CD4-positive, alpha-beta T cell treated with Interleukin-4 for 4 hours (primary cell): ENCODE data around the gene SKA3.
"Not testable (repeated sequence)": the region's sequence is repeated elsewhere in the genome, so short reads cannot be mapped to it uniquely, and the experiment has no call there.

Source experiments
- DNase-seq: peaks from one replicate; pipeline ENCODE4 v3.0.0-alpha.2; 2020

Gene SKA3

DNA sequence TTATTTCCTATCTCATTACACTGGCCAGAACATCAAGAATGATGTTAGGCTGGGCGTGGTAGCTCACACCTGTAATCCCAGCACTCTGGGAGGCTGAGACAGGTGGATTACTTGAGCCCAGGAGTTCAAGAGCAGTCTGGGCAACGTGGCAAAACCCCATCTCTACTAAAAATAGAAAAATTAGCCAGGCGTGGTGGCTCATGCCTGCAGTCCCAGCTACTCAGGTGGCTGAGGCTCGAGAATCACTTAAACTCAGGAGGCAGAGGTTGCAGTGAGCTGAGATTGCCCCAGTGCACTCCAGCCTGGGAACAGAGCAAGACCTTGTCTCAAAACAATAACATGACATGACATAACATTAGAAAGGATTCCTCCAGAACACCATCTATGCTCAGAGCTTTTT lies 10.7 kb downstream of the SKA3 start:
- DNase-seq: not testable (repeated sequence)

DNA sequence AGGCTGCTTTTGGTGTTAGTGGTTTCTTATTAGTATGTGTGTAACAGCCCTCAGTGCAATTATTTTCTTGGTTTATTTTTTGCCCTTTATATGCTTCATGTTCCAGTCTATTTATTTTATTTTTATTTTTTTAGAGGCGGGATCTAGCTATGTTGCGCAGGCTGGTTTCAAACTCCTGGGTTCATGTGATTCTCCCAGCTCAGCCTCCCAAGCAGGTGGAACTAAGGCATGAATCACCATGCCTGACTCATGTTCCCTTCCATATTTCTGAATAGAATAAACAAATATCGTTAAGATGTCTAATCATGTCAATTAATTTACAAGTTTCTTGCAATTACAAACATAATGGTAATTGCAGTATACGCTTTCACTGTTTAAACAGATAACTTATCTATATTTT lies 11.7 kb downstream of the SKA3 start:
- no peak for DNase-seq

DNA sequence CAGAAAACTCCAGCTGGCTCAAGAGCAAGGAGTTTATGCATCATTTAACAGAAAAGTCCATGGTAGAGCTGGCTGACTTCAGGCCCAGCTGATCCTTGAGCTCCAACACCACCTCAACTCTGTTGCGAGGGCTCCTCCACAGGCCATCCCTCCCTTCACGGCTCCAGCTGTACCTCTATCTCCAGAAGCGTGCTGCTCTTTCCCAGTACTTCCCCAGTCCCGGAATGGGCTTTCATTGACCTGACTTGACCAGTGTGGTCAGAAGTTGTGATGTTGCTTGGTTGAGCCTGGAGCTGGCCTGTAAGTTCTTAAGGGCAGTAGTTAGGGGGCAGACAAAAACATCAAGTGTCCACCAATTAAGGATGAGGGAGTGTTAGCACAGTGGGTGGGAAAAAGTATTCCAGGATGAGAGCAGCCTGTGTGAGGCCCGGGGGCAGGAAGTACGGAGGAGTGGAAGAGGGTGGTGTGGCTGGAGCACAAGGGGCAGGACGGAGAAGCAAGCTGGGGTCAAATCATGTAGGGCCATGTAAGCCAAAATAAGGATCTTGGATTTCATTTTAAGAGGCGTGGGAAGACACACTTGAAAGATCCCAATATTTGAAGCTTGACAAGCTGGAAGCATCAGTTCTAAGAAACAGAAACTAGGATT lies 24.0 kb downstream of the SKA3 start:
- no peak for DNase-seq

DNA sequence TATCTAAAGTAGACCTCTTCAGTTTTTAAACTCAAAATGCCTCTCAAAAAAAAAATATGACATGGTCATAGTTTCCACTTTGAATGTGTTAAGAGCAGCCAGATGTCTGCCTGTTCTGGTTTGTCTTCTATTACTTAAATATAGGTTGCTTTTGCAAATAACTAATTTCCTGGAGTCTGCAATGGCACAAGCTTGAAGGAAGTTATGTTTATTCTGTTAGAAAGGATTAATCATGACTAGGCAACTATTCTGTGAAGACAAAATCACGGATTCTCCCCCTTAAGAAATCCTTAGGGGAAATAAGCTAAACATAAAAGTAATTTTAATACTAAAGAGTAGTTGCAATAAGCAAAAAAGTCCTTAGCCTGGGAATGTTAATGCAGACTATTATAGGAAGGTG lies 26.3 kb downstream of the SKA3 start:
- DNase-seq: no peak

DNA sequence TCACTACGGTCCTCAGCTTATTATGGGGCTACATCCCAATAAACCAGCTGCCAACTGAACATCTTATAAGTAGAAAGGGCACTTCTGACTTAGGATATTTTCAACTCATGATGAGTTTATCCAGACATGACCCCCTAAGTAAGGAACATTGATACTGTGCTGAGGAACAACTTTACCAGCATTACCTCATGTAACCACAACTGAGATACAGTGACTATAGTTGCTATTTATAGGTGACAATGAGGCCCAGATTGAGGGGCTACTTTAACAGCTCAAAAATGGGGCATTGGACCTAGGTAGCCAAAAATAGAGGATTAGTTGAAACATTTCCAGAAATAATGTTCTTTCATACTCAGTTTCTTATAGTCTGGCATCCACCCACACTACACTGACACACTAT lies 26.8 kb downstream of the SKA3 start:
- no peak for DNase-seq

DNA sequence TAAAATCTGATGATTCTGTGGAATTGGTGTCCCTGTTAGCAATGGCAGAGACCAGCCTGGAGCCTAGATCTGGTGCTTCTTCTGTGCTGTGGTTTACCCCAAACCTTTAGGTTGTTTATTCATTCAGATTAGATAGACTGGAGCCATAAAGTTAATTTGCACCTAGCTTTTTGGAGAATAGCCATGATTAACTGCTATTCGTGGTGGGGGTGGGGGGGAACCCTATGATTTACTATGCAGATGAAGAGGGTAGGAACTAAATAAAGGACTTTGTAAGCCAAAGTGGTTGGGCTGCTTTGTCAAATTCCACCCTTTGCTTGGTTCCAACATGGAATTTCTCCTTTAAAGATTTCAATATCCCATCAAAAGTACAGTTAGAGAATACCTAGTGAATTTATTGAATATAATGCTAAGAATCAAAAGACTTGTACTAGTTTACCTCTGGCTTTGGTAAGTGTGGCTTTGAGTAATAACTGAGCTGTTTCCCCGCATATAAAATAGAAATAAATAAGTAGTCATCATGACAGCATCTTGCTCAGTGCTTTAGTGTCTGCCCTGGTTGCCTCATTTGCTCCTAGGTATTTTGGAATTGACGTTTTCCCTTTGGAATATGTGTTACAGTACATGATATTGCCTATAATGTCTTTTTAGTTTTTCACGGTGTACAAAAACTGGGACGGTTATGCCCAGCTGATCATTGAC lies 27.6 kb downstream of the SKA3 start:
- no peak for DNase-seq

- DNase-seq: no peak
Measured at GRCh38 chr13:21147827-21148226, 28.5 kb downstream of the SKA3 start.

DNA sequence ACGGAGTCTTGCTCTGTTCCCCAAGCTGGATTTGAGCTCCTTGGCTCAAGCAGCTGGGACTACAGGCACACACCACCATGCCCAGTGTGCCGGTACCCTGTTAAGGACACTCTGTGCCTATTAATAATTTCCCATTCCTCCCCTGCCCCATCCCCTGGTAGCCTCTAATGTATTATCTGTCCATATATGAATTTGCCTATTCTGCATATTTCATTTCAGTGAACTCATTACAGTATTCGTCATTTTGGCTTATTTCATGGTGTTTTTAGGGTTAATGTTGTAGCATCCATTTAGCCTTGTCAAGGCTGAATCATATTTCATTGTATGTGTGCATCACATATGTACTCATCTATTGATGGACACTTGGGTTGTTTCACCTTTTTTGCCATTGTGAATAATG lies 33.6 kb downstream of the SKA3 start:
- no peak for DNase-seq

- DNase-seq: no peak
Measured at GRCh38 chr13:21139374-21139773, 37.0 kb downstream of the SKA3 start.

DNA sequence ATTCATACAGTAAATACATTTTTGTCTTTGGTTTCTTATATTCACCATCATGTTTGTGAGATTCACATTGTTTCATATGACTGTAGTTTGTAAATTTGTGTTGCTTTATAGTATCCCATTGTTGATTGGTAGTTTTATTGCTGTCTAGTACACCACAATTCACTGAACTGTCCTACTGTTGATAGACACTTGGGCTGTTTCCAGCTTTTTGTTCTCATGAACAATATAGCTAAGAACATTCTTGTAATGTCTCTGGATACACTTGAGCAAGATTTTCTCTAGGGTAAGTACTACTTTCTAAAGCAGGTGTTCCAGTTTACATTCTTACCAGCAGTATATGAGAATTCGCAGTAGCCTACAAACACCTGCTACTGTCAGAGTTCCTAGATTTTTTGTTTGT lies 37.8 kb downstream of the SKA3 start:
- DNase-seq: no peak

GRCh38 chr13:21137696-21138095 lies 38.7 kb downstream of the SKA3 start:
- DNase-seq: no peak

GRCh38 chr13:21135833-21136232 lies 40.5 kb downstream of the SKA3 start:
- DNase-seq: not testable (repeated sequence)

- no peak for DNase-seq
Measured at GRCh38 chr13:21134475-21134874, 41.9 kb downstream of the SKA3 start.

DNA sequence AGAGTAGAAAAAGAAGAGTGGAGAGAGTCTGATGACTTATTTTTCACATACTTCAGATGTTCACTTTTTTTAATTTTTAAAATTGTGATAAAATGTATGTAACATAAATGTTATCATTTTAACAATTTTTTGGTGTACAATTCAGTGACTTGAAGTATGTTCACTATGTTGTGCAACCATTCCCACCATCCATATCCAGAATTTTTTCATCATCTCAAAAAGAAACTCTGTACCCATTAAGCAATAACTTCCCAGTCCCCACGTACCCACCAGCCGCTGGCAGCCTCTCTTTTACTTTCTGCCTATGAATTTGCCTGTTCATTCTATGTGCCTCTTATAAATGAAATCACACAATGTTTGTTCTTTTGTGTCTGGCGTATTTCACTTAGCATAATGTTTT lies 43.3 kb downstream of the SKA3 start:
- DNase-seq: no peak

DNA sequence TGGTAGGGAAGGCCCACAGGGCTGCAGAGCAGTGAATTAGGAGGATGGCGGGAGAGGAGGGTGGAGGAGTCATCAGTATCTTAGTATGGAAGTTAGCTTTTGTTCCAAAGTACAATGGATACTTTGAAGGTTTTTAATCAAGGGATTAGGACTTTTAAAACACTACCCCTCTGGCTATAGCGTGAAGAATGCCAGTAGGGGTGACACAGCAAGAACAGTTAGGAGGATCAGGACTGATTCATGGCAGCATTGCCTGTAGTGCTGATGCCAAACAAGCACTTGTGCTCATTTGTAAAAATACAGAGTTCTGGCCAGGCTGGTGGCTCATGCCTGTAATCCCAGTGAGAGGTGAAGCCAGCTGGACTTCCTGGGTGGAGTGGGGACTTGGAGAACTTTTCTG lies 46.2 kb downstream of the SKA3 start:
- no peak for DNase-seq

DNA sequence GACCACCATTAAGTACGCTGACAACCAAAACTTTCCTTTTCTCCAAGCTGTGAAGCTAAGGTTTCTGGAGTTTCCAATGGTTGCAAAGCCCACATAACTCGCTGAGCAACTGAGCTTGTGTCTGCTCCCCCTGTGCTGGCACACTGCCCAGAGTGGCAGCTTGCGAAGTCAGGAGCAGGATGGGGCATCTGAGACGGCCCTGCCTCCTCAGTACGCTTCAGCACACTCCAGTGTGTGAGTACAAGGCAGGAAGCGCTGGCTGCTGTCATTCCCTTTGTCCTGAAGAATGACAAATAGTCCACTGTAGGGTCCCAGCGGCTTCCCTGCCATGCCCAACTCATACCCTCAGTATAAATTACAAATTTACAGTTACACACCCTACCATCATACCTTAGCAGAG lies 51.5 kb downstream of the SKA3 start:
- DNase-seq: no peak

- no peak for DNase-seq
Measured at GRCh38 chr13:21123956-21124355, 52.4 kb downstream of the SKA3 start.

- DNase-seq: no peak
Measured at GRCh38 chr13:21121616-21122015, 54.7 kb downstream of the SKA3 start.

GRCh38 chr13:21120191-21120590 lies 56.2 kb downstream of the SKA3 start:
- DNase-seq: no peak

GRCh38 chr13:21119526-21119925 lies 56.8 kb downstream of the SKA3 start:
- no peak for DNase-seq

GRCh38 chr13:21118180-21118579 lies 58.2 kb downstream of the SKA3 start:
- no peak for DNase-seq

DNA sequence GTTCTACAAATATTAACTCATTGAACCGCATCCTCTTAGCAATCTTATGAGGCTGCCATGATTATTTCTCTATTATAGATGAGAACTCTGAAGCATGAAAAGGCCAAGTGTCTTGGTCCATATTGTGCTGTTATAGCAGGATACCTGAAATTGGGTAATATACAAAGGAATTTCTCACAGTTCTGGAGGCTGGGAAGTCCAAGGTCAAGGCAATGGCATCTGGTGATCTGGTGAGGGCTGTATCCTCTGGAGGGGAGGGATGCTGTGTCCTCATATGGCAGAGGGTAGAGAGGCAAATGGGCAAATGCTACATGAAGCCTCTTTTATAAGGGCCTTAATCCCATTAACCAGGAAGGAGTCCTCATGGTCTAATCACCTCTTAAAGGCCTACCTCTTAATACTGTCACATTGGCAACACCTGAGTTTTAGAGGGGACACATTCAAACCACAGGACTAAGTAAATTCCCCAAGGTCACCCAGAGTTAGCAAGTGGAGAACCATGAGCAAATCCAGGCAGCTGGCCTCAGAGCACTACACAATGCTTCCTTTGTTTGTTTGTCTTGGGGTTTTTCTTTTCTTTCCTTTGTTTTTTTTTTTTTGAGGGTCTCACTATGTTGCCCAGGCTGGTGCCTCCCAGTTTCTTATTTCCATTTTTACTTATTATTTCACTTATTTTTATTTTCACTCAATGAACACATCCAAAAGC lies 59.1 kb downstream of the SKA3 start:
- DNase-seq: no peak

GRCh38 chr13:21116141-21116540 lies 60.2 kb downstream of the SKA3 start:
- DNase-seq: no peak

- DNase-seq: no peak
Measured at GRCh38 chr13:21115231-21115630, 61.1 kb downstream of the SKA3 start.
